ENCODE results near the gene ODF2.

DNA sequence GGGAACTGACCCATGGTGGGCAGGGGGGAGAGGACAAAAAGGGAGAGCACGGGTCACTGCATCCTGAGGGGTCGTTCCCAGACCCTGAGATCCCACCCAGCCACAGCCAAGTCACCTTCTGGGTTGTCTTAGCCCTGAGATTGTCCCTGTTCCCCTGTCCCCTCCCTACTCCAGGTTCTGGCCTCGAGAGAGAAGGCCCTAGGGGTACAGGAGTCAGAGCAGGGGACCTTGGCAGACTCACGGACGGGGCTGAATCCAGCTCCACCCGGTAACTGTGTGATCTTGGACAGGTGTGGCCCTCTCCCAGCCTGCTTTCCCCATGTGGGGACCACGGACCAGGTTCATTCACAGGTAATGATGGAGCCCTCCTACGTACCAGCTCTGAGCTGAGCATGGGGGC lies 46.4 kb upstream of the ODF2 start:
- TF ChIP-seq, protein P1, sequence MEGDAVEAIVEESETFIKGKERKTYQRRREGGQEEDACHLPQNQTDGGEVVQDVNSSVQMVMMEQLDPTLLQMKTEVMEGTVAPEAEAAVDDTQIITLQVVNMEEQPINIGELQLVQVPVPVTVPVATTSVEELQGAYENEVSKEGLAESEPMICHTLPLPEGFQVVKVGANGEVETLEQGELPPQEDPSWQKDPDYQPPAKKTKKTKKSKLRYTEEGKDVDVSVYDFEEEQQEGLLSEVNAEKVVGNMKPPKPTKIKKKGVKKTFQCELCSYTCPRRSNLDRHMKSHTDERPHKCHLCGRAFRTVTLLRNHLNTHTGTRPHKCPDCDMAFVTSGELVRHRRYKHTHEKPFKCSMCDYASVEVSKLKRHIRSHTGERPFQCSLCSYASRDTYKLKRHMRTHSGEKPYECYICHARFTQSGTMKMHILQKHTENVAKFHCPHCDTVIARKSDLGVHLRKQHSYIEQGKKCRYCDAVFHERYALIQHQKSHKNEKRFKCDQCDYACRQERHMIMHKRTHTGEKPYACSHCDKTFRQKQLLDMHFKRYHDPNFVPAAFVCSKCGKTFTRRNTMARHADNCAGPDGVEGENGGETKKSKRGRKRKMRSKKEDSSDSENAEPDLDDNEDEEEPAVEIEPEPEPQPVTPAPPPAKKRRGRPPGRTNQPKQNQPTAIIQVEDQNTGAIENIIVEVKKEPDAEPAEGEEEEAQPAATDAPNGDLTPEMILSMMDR (conservative IDR thresholded peaks at IDR 0.05; ENCODE audit: low read depth, low read length), result no peak
- no peak for TF ChIP-seq EZH2 (IDR thresholded peaks at IDR 0.05; ENCODE audit: borderline replicate concordance, low read depth, low read length, poor library complexity, severe bottlenecking)
